ENCODE data around the gene SFXN2.

DNA sequence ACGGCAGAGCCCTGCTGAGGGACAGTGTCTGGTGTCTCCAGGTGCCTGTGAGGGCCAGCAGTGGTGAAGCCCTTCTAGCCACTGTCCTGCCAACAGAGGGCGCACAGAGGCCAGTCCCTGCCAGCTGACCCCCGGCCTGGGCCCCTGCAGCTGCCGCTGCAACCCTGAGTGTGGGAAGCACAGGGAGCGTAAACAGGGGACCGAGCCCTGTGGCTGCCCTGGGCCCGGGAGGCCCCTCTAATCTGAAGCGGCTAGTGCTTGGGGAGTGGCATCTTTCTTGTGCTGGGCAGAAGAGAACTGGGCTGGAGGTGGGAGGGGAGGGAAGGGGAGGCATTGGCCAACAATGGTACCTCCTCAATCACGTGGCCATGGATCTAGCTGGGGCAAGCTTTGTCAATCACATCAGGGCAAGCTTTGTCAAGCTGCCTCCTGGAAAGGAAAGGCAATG, 35.6 kb upstream of the SFXN2 start:
- TF ChIP-seq, protein P1, sequence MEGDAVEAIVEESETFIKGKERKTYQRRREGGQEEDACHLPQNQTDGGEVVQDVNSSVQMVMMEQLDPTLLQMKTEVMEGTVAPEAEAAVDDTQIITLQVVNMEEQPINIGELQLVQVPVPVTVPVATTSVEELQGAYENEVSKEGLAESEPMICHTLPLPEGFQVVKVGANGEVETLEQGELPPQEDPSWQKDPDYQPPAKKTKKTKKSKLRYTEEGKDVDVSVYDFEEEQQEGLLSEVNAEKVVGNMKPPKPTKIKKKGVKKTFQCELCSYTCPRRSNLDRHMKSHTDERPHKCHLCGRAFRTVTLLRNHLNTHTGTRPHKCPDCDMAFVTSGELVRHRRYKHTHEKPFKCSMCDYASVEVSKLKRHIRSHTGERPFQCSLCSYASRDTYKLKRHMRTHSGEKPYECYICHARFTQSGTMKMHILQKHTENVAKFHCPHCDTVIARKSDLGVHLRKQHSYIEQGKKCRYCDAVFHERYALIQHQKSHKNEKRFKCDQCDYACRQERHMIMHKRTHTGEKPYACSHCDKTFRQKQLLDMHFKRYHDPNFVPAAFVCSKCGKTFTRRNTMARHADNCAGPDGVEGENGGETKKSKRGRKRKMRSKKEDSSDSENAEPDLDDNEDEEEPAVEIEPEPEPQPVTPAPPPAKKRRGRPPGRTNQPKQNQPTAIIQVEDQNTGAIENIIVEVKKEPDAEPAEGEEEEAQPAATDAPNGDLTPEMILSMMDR (conservative IDR thresholded peaks at IDR 0.05; ENCODE audit: low read length): peak; percentile 78
- no peak for TF ChIP-seq EZH2phosphoT487 (IDR thresholded peaks at IDR 0.05; ENCODE audit: borderline replicate concordance)
